Stimulated activated CD8-positive, alpha-beta memory T cell treated with anti-CD3 and anti-CD28 coated beads, Interleukin-2, amount 100 ng/mL, for 48 hours (primary cell): Measurements from ENCODE around the gene CTSD.

ENCODE experiments used
- DNase-seq, 2 donors: peaks; one replicate each; pipeline ENCODE4 v3.0.0-alpha.2; 2020; ENCODE audit warnings: low read depth in 2 of 2

CTSD gene

DNA sequence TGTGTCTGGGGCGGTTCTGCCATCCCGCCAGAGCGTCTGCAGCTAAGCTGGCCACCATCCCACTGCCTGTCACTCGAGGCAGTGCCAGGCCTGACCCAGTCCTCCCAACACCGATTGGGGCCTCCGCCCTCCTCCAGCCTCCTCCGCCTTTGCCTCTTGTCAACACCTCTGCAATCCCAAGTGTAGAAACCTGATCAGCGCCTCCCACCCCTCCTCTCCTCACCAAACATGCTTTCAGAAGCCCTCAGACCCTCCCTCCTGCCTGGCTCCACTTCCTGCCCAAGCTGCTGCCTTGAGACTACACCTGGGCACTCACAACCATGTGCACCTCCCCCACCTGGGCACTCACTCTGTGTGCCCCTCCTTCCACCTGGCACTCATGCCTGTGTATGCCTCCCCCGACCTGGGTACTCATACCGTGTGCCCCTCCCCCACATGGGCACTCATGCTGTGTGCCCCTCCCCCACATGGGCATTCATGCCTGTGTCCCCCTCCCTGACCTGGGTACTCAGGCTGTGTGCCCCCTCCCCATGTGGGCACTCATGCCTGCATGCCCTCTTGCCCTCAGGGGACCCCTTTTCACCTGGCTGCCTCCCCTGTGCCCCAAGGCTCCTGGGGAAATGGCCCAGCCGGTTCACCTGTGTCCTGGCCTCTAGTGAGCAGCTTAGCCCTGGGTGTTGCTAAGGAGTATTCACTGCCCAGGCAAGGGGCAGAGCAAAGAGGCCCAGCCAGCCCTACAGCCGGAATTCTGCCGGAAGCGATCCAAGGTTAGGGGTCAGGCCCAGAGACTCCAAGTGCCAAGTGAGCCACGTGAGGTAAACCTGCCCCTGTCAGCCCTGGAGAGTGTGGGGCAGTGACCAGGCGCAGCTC is 7.8 kb downstream of the CTSD start:
- DNase-seq = no peak

DNA sequence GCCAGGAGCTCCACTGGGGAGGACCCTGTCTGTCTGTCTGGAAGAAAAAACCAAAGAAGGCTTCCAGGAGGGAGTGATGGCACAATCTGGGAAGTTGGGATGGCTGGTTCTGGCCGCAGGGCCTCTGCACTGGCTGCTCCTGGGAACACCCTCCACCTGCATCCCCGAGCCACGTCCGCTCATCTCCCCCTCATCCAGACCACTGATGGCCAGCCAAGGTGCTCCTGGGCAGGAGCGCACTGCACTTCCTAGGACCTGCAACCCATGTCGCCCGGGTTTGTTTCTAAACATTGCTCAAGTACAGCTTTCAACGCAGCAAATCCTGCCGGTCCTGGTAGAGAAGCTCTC is 8.4 kb downstream of the CTSD start:
- DNase-seq = no peak

DNA sequence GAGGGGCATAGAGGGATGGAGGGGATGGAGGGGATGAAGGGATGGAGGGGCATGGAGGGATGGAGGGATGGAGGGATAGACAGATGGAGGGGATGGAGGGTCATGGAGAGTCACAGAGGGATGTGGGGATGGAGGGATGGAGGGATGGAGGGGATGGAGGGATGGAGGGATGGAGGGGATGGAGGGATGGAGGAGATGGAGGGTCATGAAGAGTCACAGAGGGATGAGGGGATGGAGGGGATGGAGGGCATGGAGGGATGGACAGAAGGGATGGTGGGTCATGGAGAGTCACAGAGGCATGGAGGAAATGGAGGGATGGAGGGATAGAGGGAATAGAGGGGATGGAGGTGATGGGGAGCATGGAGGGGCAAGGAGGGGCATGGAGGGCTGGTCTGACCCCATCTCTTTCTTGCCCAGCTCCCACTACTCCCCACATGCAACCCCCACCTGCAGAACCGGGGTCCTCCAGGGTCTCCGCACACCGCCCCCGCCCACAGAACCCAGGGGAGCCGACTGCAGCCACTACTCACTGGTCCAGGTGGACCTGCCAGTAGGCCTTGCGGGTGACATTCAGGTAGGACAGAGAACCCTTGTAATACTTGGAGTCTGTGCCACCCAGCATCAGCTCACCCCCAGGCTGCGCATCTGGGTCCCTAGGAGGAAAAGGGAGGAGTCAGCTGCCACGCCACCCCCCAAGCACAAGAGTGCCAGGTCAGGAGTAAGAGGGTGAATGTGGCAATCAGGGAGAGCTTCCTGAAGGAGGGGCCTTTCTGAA is 9.2 kb downstream of the CTSD start:
- no peak for DNase-seq

DNA sequence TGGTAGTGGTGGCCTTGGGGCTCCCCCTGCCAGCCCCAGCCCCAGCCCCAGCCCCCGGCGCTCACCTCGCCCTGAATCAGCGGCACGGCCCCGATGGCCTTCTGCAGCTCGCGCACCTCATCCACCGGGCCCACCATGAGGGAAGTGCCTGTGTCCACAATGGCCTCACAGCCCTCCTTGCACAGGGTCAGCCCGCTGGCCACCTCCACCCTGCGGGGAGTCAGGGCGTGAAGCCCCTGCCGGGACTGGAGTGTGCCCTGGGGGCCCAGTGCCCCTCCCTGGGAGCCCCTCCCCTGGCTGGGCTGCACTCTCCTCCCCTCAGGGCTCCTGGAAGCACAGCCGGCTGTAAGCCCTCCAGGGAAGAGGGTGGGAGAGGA is 9.8 kb downstream of the CTSD start:
- DNase-seq = no peak

GRCh38 chr11:1753229-1753928 is 10.3 kb downstream of the CTSD start:
- DNase-seq = no peak

DNA sequence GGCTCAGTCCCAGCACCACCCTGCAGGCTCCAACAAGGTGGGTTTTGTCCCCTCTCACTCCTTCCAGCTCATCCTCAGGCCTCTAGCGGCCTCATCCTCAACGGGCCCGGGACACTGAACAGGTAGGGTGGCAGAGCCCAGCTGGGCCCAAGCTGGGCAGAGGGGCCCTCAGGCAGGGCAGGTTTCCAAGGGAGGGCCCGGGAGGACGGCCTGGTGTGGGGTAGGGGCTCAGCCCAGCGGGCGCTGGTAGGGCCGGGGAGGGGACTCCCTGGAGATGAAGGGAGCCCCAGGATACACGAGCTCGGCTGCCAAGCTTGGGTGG is 10.9 kb downstream of the CTSD start:
- DNase-seq = no peak

DNA sequence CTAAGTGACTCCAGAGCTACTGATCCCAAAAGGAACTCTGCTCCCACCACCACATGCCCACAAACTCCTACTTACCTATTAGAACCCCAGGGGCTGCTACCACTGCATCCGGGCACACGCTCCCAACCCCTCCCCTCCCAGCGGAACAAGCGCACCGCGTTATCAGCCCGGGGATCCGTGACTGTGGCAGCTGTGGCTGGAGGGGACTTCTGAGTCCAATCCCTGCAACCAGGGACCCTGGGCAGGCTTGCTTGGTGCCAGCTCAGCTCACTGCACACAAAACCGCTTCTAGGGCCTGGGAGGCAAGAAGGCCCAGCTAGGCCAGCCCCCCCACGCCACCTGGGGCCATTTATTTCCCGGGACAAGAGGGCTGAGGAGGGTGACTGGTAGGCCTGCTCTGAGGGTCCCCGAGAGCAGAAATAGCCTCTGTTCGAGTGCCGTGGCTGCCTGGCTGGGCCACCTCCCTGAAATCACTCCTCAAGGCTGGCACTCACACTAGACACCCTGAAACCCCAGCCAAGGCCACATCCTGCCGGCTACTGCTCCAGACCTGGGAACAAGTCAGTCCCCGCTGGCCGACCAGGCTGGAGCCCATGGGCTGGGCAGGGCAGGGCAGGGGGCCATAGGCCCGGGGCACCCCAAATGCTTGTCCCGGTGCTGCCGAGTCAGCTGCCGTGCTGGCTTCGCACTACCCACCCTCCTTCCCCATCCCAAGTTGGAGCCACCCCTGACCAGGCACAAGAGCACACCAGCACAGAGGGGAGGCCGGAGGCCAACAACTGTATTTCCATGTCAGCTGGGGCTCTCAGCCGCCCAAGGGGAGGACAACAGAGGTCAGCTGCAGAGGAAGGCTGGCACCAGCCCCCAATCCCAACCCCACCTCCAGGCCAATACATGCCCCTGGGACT is 11.5 kb downstream of the CTSD start:
- DNase-seq = no peak

DNA sequence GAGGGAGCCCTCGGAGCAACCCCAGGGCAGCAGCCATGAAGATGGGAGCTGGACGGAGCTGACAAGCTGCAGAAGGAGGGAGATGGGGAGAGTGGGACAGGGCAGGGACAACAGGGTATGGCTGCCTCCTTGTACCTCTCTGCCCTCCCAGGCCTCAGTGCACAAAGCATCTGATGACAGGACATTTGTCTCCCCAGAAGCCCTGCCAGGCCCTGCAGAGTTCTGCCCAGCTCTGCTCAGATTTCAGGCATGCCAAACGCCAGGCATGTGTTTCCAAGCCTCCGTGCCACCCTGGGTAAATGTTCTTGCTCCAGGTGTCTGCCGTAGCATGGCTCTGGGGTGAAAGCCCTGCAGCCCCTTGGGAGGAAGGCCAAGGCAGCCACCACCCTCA is 12.2 kb downstream of the CTSD start:
- DNase-seq = no peak

- DNase-seq = no peak
These were observed 12.7 kb downstream of the CTSD start for GRCh38 chr11:1750840-1751530.

DNA sequence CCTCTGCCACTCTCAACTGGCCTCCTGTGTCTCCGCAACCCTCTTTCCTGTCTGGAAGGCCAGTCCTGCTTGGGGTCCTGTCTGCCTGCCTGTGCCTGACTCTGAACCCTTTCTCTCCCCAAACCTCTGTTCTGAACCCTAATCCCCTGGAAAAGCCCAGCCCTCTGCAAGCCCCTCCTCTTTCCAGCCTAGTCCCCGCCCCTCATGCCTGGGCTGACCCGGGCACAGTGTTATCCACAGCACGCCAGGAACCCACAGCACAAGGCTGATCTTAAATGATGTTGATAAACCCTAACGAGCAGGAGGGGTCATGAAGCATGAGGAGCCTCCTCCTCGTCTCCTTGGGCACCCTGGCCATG is 13.3 kb downstream of the CTSD start, which contains the start of gene IFITM10:
Gene IFITM10, minus strand, starts transcription at position 115 of the 359 bp plus-strand sequence. CDS start 153 bp downstream, outside the sequence.
- no peak for DNase-seq

DNA sequence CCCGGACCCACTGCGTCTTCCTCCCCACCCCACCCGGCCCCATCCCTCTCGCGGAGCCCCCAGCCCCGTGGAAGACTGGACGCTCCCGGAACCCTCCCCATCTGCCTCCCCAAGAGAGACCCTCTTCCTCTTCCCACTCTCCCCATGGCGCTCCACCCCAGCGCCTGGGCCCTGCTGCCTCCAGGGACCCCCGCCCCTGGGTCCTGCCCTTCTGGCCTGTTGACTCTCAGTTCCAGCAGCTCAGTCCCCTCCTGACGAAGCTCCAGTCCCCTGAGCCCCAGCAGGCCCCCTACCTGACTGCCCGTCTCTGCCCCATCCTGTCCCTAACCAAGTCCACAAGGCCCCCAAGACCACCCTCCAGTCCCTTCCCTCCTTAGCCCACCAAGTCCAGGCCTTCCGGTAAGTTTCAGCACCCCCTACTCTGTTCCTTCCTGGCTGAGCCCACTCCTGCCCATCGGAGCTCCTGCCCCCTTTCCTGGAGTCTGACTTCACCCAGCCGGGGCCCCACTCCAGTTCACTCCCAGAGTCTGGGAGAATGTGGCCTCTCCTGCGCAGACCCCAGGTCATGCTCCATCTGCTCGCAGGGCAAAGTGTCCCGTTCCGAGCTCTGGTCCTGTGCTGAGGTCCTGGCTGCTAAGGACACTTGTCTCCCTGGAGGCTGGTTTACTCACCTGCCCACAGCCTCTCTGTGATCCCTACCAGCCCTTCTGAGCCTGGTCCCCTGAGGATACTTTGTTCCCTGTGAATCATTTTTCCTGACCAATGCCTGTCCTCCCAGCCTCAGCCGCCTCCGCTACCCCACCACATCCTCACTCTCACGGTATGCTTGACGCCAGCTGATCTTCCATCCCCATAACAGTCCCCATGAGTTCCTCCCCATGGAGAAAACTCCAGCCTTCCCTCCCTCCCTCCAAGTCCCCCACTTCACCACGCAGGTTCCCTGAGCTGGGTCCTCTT is 14.1 kb downstream of the CTSD start:
- DNase-seq = no peak

GRCh38 chr11:1748636-1749394 is 14.9 kb downstream of the CTSD start:
- DNase-seq = no peak

DNA sequence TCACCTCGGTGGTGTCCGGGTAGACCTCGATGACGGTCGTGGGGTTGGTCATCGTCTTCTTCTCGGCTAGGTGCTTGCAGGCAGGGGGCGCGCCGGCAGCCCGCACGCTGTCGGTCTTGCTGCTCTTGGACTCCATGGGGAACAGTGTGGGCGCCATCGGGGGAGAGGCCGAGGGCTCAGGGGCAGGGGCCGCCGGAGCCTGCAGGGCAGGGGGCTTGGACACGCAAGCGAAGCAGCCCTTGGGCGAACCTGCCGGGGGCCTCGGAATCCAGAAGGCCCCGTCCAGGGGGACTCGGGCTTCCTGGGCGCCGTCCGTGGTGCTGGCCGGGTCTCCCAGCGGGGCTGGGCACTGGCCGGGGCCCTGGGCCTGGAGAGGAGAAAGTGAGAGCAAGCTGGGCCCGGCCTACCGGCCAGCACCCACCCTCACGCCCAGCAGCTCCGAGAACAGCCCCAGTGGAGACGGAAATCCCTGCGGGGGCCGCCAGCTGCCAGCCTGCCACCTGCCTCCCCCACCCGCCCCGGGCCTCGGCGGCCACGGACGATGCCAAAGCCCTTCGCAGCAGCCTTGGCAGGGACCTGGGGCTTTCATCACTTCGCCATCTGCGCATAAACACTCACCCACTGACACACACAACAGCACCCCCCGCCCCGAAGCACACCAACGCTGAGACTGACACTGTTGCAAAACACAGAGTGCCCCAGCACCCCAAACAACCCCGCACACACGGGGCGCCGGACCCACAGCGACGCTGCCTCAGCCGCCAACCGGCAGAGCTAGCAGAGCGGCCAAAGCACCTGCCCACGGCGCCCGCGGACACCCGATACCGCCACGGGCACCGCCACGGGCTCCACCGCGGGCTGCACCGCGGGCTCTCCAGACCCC is 15.7 kb downstream of the CTSD start:
- no peak for DNase-seq

GRCh38 chr11:1746956-1747752 is 16.6 kb downstream of the CTSD start:
- DNase-seq = no peak

DNA sequence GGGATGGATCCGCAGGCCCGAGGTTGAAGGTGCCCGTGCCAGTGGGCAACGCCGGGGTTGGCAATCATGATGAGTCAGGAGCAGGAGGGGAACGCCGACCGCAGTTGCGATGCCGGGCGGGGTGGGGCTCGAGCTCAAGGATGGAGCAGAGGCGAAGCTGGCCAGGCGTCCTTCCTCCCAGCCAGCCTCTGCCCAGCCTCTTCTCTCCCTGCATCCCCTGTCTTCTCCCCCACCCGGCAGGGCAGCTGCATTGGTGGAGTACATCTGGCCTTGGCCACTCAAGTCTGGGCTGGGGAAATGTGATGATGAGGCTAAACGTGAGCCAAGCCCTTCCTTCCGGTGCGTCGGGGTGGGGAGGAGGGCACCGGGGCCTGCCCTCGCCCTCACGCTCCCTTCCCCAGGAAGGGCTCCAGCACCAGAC is 17.2 kb downstream of the CTSD start:
- no peak for DNase-seq

GRCh38 chr11:1745701-1746320 is 17.9 kb downstream of the CTSD start:
- no peak for DNase-seq
